ENCODE results near the gene RIOX2.

DNA sequence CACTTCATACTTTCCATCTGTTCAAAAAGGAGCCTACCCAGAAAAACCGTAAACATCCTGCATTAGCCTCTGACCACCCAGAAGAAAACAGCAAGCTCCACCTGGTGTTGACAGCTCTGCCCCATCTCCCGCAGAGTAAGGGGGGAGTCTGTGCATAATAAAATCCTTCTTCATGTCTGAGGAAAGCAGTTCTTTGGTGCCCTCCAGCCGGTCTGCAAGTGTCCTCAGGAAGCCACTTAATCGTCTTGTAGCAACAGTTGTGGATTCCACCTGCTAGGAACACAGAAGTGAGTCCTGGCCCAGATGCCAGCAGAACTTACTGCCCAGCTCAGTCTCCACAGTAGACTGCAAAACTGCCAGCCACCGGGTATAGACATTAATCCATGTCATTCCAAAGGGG lies 22.5 kb downstream of the RIOX2 start:
- TF ChIP-seq ELF4 (CRISPR knock-in tag; IDR thresholded peaks at IDR 0.05; ENCODE audit: borderline replicate concordance): no peak
- TF ChIP-seq, protein P1, sequence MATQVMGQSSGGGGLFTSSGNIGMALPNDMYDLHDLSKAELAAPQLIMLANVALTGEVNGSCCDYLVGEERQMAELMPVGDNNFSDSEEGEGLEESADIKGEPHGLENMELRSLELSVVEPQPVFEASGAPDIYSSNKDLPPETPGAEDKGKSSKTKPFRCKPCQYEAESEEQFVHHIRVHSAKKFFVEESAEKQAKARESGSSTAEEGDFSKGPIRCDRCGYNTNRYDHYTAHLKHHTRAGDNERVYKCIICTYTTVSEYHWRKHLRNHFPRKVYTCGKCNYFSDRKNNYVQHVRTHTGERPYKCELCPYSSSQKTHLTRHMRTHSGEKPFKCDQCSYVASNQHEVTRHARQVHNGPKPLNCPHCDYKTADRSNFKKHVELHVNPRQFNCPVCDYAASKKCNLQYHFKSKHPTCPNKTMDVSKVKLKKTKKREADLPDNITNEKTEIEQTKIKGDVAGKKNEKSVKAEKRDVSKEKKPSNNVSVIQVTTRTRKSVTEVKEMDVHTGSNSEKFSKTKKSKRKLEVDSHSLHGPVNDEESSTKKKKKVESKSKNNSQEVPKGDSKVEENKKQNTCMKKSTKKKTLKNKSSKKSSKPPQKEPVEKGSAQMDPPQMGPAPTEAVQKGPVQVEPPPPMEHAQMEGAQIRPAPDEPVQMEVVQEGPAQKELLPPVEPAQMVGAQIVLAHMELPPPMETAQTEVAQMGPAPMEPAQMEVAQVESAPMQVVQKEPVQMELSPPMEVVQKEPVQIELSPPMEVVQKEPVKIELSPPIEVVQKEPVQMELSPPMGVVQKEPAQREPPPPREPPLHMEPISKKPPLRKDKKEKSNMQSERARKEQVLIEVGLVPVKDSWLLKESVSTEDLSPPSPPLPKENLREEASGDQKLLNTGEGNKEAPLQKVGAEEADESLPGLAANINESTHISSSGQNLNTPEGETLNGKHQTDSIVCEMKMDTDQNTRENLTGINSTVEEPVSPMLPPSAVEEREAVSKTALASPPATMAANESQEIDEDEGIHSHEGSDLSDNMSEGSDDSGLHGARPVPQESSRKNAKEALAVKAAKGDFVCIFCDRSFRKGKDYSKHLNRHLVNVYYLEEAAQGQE (IDR thresholded peaks at IDR 0.05; ENCODE audit: borderline replicate concordance in 1 of 2, low read depth in 1 of 2, low read length in 2 of 2): no peak
- no peak for TF ChIP-seq SIN3A (IDR thresholded peaks at IDR 0.05; ENCODE audit: borderline replicate concordance, low read depth, low read length)
- TF ChIP-seq, protein P2, sequence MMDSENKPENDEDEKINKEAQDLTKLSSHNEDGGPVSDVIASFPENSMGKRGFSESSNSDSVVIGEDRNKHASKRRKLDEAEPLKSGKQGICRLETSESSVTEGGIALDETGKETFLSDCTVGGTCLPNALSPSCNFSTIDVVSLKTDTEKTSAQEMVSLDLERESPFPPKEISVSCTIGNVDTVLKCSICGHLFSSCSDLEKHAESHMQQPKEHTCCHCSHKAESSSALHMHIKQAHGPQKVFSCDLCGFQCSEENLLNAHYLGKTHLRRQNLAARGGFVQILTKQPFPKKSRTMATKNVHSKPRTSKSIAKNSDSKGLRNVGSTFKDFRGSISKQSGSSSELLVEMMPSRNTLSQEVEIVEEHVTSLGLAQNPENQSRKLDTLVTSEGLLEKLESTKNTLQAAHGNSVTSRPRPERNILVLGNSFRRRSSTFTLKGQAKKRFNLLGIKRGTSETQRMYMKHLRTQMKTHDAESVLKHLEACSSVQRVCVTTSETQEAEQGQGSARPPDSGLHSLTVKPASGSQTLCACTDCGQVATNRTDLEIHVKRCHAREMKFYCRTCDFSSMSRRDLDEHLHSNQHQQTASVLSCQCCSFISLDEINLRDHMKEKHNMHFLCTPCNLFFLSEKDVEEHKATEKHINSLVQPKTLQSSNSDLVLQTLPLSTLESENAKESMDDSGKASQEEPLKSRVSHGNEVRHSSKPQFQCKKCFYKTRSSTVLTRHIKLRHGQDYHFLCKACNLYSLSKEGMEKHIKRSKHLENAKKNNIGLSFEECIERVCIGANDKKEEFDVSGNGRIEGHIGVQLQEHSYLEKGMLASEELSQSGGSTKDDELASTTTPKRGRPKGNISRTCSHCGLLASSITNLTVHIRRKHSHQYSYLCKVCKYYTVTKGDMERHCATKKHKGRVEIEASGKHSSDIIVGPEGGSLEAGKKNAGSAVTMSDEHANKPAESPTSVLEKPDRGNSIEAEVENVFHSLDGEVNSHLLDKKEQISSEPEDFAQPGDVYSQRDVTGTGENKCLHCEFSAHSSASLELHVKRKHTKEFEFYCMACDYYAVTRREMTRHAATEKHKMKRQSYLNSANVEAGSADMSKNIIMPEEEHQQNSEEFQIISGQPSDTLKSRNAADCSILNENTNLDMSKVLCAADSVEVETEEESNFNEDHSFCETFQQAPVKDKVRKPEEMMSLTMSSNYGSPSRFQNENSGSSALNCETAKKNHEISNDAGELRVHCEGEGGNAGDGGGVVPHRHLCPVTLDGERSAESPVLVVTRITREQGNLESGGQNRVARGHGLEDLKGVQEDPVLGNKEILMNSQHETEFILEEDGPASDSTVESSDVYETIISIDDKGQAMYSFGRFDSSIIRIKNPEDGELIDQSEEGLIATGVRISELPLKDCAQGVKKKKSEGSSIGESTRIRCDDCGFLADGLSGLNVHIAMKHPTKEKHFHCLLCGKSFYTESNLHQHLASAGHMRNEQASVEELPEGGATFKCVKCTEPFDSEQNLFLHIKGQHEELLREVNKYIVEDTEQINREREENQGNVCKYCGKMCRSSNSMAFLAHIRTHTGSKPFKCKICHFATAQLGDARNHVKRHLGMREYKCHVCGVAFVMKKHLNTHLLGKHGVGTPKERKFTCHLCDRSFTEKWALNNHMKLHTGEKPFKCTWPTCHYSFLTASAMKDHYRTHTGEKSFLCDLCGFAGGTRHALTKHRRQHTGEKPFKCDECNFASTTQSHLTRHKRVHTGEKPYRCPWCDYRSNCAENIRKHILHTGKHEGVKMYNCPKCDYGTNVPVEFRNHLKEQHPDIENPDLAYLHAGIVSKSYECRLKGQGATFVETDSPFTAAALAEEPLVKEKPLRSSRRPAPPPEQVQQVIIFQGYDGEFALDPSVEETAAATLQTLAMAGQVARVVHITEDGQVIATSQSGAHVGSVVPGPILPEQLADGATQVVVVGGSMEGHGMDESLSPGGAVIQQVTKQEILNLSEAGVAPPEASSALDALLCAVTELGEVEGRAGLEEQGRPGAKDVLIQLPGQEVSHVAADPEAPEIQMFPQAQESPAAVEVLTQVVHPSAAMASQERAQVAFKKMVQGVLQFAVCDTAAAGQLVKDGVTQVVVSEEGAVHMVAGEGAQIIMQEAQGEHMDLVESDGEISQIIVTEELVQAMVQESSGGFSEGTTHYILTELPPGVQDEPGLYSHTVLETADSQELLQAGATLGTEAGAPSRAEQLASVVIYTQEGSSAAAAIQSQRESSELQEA (CRISPR knock-in tag; IDR thresholded peaks at IDR 0.05; ENCODE audit: not compliant biosample characterization): no peak
- no peak for TF ChIP-seq JUND (CRISPR knock-in tag; IDR thresholded peaks at IDR 0.05)
- TF ChIP-seq PAX8 (CRISPR knock-in tag; IDR thresholded peaks at IDR 0.05; ENCODE audit: borderline replicate concordance): no peak
- no peak for TF ChIP-seq TAF15 (IDR thresholded peaks at IDR 0.05; ENCODE audit: low read depth, low read length, poor library complexity, severe bottlenecking)

All from HepG2 (cell line).